NT2/D1 (cell line): ENCODE data around the gene DMWD.

ENCODE experiments used
- YY1 ChIP-seq: IDR thresholded peaks from 2 replicates; pipeline ENCODE4 v1.6.1; 2011; ENCODE audit not compliant: insufficient read length, insufficient read depth
- ZNF274 ChIP-seq: IDR thresholded peaks from 2 replicates; pipeline ENCODE4 v1.6.1; 2011; ENCODE audit warnings: mild to moderate bottlenecking, low read depth, low read length

DNA sequence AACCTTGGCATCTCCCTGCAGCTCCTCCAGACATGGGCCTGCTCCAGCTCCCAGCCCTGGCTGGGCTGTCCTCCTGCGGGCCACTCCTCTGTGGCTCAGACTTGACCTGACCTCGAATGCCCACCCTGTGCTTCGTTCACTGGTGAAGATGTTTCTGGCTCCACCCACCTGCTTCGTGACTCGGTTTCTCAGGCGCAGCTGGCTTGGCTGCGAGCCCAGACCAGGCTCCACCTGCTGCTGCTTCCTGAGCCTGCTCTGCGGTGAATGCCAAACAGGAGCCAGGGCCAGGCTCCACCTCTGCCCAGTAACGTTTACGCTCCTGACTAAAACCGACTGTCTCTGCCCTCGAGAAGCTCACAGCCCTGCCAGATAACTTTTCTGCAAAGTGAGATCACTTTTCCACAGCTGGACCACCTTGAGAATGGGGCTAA, 31.4 kb upstream of the DMWD start:
- TF ChIP-seq ZNF274 (no peak), YY1 (no peak)
